Measurements from ENCODE around the gene GSTM3. TPM values are rescaled to one million over a fixed set of nuclear protein-coding genes. Genes with fewer than 3 reads are reported as not detected.

GSTM3 gene
- 100 to 1,000 TPM in 1 of 3 donors, 10 to 100 TPM in 2; 38.6 to 215 (median 51.8) TPM for polyA plus RNA-seq

DNA sequence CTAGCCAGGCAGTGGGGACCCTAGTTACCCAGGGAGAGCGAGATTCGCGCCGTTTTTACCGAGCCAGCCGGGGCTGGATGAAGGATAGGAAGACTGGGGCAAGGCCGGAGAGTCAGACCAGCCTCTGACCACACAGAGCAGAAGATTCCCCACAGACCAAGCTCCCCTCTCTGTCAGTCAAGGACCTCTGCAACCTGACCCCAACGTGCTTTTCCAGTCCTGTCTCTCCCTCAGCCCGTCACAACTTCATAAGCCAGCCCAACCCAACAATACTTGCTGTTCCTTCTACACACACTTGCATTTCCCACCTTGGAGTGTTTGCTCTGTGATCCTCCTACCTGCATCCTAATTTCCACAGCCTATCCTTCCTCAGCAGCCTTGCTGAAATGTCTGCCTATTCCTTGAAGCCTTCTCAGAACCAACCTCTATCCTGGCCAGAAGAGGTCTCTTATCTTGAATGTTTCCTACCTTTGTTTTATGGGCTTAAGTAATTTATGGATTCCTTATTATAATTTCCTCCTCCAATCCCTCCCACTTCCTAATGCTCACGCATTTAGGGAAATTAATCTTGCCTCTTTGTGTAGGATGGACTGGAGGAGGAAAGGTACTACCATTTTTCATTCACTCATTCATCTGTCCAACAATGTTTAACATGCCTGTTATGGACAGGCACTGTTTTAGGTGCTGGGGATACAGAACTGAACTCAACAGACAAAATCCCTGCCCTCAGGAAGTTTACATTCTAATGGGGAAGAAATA is at the start of gene GSTM3:
TSS of gene GSTM3 (minus strand) at position 424 of the 759 bp plus-strand sequence. CDS start 751 bp downstream, outside the sequence.
- 2 to 15% (median 11%) methylated on average over 10 of the region's 10 CpGs for WGBS, 3 donors
- no peak within 1 kb of the TSS for H3K27ac ChIP-seq (ENCODE audit: low read depth, low read length)

DNA sequence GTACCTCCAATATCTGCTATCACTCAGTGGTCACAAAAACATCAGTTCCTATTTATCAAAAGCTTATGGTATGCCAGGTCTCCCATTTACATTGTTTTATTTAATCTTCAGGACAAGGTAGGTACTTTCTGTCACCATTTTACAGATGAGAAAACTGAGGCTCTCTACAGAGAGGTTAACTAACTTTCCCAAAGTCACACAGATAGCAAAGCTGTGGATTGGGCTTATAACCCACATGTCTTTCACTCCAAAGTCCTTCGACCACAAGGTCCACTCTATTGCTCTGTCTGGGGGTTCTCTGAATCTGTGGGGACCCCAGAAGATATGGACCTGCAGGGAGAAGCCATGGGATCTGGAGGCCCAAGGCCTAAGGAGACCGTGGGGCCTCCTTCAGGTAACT is 49.5 kb upstream of the GSTM3 start:
- 65 to 84% (median 74%) methylated on average over 2 of the region's 2 CpGs for WGBS, 3 donors
- H3K27ac ChIP-seq (ENCODE audit: low read depth, low read length), result no peak overlapping the region

DNA sequence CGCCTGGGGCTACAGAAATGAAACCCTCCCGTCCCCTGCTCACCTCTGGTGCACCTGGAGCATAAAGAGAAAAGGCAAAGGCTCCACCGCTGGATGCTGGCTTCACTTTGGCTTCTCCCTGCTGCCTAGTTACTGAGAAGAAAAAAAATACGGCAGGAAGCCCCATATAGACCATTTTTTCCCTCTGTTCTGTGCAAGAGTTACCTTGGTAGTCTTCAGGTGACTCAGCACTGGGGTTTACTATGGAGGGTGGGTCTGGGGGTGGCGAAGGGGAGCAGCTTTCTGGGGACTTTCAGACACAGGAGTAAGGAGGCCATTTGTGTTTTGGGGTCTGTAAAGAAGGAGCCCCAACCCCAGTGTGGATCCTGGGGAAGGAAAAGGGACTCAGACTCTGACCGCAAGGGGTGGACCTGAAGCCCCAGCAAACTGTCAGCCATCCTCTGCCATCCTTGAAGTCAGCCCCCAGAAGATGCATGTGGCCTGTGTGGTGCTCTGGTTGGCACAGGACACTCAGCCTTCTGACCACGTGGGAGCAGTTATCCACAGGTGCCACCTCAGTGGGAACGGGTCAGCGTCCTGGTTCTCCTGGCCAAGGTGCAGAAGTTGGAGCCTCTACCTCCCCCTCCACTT is 48.8 kb upstream of the GSTM3 start:
- no peak overlapping the region for H3K27ac ChIP-seq (ENCODE audit: low read depth, low read length)
- WGBS, 3 donors, result 70 to 88% (median 79%) methylated on average over 9 of the region's 9 CpGs

- H3K27ac ChIP-seq (ENCODE audit: low read depth, low read length), result no peak overlapping the region
- WGBS, 3 donors, result 85 to 87% (median 86%) methylated on average over 9 of the region's 9 CpGs
Observed at GRCh38 chr1:109788695-109789521, 48.1 kb upstream of the GSTM3 start.

DNA sequence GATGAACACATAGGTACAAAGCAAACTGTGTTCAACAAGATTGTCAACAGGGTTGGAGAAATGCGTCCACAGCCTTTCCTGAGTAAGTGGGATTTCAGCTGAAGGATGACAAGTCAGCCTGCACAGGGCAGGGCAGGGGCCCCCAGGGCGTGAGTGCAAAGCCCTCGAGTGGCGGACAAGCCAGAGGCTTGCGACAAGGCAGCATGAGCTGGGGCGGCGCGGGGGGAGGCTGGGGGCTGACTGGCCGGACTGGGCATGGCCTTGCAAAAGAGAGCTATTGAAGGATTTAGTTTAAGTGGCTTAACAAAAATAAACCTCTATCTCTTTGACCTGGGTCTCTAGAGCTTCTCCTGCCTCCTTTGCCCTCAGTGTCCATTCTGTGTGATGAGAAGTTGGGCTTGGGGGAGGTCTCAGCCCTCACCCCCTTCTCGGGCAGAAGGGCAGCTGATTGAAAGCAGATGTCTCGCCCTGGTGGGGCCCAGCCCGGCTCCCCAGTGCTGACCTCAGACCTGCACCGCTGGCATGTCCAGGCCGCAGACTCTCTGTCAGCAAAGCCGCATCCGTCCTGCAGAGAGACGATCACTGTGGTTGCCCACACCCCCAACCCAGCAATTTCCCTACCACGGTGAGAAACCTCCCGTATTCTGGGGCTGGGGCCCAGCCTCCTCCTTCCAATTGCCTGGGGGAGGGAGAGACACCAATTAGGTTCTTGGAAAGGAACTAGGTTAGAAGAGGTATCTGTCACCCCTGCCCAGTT is 47.2 kb upstream of the GSTM3 start:
- WGBS, 3 donors, result 80 to 92% (median 90%) methylated on average over 19 of the region's 19 CpGs
- no peak overlapping the region for H3K27ac ChIP-seq (ENCODE audit: low read depth, low read length)

- WGBS, 3 donors, result 87 to 96% (median 88%) methylated on average over 9 of the region's 9 CpGs
- H3K27ac ChIP-seq (ENCODE audit: low read depth, low read length), result no peak overlapping the region
Observed at GRCh38 chr1:109787211-109787844, 46.5 kb upstream of the GSTM3 start.

DNA sequence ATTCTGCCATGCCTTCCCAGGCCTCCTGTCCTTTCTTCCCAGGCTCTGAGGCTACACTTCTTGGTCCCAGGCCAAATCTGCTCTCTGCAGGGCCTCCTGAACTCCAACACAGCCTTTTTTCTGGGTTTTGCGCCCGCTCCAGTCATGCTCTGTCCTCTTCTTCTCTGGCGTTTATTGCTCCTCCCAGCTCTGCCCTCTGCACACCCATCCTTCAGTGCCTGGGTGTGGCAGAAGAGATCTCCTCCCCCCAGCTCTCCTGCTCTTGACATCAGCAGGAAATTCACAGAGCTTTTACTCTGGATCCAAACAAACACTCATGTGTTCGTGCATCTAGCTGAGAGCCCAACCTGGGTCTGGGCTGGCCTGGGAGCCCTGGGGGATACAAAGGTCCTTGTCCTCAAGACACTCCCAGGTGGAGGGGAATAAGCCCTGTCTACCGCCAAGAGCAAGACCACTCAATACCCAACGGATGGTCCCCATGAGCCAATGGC is 45.7 kb upstream of the GSTM3 start:
- H3K27ac ChIP-seq (ENCODE audit: low read depth, low read length), result no peak overlapping the region
- 66 to 79% (median 69%) methylated on average over 6 of the region's 6 CpGs for WGBS, 3 donors

GRCh38 chr1:109786112-109786480 is 45.3 kb upstream of the GSTM3 start:
- no peak overlapping the region for H3K27ac ChIP-seq (ENCODE audit: low read depth, low read length)
- 38 to 74% (median 55%) methylated on average over 5 of the region's 5 CpGs for WGBS, 3 donors

GRCh38 chr1:109785446-109786111 is 44.7 kb upstream of the GSTM3 start:
- 60 to 92% (median 84%) methylated on average over 4 of the region's 4 CpGs for WGBS, 3 donors
- no peak overlapping the region for H3K27ac ChIP-seq (ENCODE audit: low read depth, low read length)

GRCh38 chr1:109784551-109785252 is 43.9 kb upstream of the GSTM3 start:
- 66 to 88% (median 81%) methylated on average over 5 of the region's 5 CpGs for WGBS, 3 donors
- H3K27ac ChIP-seq (ENCODE audit: low read depth, low read length), result no peak overlapping the region

GRCh38 chr1:109783436-109783835 is 42.6 kb upstream of the GSTM3 start:
- WGBS, 3 donors, result 63 to 66% (median 65%) methylated on average over 8 of the region's 8 CpGs

DNA sequence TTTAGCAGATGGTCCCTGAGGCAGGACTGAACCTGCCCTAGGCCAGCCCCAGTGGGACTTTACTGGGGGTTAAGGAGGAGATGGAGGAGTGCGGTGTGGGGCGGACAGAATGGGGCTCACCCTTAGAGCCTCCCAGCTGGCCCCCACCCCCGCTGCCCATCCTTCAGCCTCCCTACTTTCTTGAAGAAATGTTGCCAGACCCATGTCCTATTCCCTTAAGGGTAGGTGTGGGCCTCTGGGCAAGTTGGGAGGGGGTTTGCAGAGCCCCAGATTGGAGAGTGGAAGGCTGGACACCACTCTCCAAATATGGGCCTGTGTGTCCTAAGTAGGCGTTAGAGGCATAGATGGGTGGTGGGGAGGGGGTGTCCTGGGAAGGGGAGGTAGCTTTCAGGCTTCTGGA is 42.1 kb upstream of the GSTM3 start:
- 80 to 91% (median 81%) methylated on average over 4 of the region's 4 CpGs for WGBS, 3 donors
- H3K27ac ChIP-seq (ENCODE audit: low read depth, low read length), result no peak overlapping the region

More at GRCh38 chr1:109783436-109783835, 42.6 kb upstream of the GSTM3 start:
- H3K27ac ChIP-seq (ENCODE audit: low read depth, low read length), result no peak overlapping the region

DNA sequence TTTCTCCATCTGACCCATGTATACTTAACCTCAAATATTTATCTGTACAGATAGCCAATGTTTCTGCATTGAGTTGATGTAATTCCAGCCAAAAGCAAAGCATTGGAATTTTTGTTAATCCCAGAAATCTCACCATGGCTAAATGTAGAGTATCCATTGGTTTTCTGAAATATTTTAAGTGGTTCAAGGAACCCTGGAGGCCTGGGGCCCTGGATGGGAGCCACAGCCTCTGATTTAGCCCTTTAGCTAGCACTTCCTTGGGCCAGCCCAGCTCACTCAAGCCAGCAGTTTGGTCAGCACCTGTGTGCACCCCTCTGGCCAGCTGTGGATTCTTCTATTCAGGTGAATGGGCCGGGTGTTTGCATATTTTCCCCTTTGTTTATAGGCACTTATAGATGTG is 41.7 kb upstream of the GSTM3 start:
- H3K27ac ChIP-seq (ENCODE audit: low read depth, low read length), result no peak overlapping the region
- WGBS, 3 donors, result 59 to 90% (median 73%) methylated on average over 1 of the region's 1 CpG

- no peak overlapping the region for H3K27ac ChIP-seq (ENCODE audit: low read depth, low read length)
- WGBS, 3 donors, result 63 to 84% (median 67%) methylated on average over 2 of the region's 2 CpGs
Observed at GRCh38 chr1:109781806-109782205, 41.0 kb upstream of the GSTM3 start.

GRCh38 chr1:109780982-109781381 is 40.1 kb upstream of the GSTM3 start:
- 86 to 100% (median 87%) methylated on average over 1 of the region's 1 CpG for WGBS, 3 donors
- H3K27ac ChIP-seq (ENCODE audit: low read depth, low read length), result no peak overlapping the region

- no peak overlapping the region for H3K27ac ChIP-seq (ENCODE audit: low read depth, low read length)
- 92 to 94% (median 94%) methylated on average over 9 of the region's 9 CpGs for WGBS, 3 donors
Observed at GRCh38 chr1:109777980-109778625, 37.3 kb upstream of the GSTM3 start.
